Stimulated activated CD4-positive, alpha-beta T cell treated with anti-CD3 and anti-CD28 coated beads, Interleukin-1b, Interleukin-23, amount 100 ng/mL, for 1 hour (primary cell): ENCODE results near the gene GBGT1.

Experiments used
- DNase-seq, 2 donors: peaks; one replicate each; pipeline ENCODE4 v3.0.0-alpha.2; 2020; ENCODE audit warnings: low read depth in 2 of 2

The GBGT1 gene

DNA sequence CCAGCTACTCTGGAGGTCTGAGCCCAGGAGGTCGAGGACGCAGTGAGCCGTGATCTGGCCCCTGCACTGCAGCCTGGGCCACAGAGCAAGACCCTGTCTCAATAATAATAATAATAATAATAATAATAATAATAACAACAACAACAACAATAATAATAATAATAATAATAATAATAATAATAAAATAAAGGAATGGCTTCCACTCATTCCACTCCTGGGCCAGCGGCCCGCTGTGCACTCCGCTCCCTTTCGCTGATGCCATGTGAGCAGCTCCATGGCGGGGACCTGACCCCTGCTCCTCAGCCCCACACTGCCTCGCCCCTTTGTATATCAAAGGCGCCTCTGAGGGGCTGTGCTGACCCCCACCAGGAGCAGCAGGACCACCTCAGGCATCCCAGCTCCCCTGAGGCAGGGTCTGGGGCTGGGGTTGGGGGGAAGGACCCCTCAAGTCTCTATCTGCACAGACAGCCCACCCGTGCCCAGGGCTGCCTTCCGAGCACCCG is 20.0 kb downstream of the GBGT1 start:
- DNase-seq = no peak

- no peak for DNase-seq
These were observed 20.8 kb downstream of the GBGT1 start for GRCh38 chr9:133142684-133143622.

GRCh38 chr9:133141833-133142595 is 21.7 kb downstream of the GBGT1 start:
- no peak for DNase-seq

DNA sequence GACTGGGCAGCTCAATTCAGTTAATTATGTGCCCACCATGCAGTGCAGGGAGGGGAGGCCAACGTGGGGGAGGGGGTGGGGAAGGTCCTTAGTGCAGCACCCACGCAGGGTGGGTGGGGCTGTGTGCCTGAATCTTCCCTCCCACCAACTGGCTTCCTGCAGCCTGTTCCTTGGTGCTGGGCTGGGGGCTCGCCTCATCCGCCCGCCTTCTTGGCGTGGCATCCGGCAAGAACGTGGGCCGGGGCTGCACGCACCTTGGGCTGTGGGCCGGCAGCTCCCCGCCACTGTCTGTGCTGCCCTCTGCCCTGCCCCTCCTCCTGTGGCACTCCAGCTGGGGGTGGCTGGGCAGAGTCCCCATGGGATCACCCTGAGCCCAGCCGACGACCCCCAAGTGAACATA is 23.1 kb downstream of the GBGT1 start:
- no peak for DNase-seq

GRCh38 chr9:133140174-133140505 is 23.6 kb downstream of the GBGT1 start:
- no peak for DNase-seq

GRCh38 chr9:133139246-133140173 is 24.2 kb downstream of the GBGT1 start:
- no peak for DNase-seq

DNA sequence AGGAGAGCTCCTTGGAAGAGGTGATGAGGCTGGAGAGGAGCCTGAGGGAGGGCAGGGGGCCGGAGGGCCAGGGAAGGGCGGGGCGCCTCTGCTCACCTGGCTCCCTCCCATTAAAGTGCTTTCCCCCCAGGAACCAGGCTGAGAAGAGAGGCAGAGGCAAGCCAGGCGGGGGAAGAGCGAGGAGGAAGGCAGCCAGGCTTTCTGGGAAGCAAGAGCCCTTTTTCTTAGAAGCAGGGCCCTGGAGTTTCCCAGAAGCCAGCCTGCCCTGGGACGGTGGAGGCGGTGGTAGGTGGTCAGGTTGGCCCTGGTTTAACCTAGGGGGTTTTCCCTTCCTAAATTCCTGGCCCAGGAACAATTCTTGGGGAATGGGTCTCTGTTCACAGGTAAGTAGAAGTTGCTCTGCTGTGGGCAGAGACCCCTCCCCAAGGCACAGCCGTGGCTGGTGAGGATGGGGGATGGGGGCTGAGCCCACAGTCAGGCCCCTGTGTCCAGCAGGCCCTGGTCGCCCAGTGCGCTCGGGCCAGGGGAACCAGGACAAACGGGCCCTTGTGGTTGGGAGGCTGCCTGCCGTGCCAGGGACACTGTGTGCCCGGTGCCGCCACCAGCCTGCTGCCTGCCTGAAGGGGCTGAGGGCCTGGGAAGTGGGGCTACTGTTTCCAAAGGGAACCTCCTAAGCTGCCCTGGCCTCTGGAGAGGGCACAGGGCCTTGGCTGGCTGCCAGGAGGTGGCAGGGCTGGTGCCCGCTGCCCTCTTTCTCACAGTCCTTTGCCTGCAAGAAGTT is 26.1 kb downstream of the GBGT1 start:
- no peak for DNase-seq

DNA sequence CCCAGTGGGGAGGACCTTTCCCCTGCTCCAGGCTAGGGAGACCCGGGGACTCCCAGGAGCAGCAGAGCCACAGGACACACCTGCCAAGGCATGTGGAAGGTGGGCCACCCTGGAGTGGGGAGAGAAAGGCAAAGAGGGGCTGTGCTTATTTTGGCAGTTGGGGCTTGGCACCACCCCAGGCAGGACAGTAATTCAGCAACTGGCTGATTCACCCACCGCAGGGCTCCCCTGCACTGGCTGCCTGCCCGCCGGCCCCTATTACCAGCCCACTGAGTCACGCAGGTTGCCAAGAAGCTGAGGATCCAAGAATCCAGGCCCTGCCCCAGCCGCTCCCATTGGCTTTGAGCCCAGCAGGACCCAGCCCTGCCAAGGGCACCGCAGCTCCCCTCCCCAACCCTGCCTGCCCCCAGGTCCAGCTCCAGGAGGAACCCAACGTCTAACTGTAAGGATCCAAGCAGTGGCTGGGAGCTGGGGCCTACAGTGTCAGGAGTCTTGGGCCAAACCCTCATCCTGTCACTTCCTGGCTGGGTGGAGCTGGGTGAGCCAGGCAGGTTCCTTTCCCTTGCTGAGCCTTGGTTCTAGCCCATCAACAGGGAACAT is 28.5 kb downstream of the GBGT1 start:
- DNase-seq = no peak

- DNase-seq = no peak
These were observed 29.1 kb downstream of the GBGT1 start for GRCh38 chr9:133134388-133135145.

GRCh38 chr9:133133681-133134387 is 29.9 kb downstream of the GBGT1 start:
- DNase-seq = peak; percentile 41 to 78

DNA sequence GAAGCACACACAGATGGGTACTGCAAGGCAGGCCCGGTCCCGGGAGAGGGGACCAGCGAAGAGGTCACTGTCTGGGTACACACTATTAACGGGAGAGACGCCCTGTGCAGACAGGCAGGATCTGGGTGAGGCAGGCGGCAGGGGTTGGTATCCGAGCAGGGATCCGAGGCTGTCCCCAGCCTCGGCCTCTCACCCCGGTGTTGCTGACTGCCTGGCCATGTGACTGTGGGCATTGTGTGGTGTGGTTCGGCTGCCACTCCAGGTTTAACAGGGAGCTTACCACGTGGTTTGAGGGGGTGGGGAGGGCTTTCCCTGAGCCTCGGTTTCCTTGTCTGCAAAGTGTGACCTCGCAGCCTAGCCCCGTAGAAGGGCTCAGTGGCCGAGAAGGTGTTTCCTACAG is 31.5 kb downstream of the GBGT1 start:
- DNase-seq = no peak

DNA sequence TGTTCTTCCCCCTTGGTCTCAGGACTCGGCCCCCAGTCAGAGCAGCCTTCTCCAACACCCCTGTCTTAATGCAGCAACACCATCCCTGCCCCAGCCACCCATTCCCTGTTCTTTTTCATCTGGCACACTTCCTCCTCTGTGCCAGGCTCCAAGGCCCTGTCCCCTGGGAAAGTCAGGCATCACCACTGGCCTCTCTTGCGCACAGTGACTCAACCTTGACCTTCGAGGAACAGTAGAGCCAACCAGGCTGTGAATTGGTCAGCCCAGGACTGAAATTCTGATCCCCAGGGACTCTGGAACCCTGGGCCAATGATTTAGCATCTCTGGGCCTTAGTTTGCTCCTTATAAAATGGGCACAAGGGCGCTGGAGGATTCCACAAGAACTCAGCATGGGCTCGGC is 32.2 kb downstream of the GBGT1 start:
- no peak for DNase-seq

GRCh38 chr9:133130685-133131244 is 32.9 kb downstream of the GBGT1 start:
- DNase-seq = no peak

- no peak for DNase-seq
These were observed 34.5 kb downstream of the GBGT1 start for GRCh38 chr9:133129001-133129795.

DNA sequence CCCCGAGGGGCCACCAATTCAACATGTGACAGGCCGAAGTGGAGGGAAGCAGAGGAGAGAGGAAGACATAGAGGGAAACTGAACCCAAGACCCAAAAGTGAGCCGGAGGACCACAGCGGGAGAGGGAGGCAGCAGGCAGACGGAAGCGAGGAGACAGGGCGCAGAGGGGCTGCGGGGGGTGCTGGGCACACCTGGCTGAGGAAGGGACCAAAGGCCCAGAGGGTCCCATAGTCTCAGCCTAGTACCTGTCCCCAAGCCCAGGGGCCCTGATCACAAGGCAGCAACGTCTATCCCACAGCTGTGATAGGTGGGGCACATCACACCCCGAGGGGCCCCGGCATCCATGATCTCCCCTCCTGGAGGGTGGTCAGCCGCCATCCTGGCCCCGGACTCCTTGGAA is 35.6 kb downstream of the GBGT1 start:
- DNase-seq = no peak

- no peak for DNase-seq
These were observed 36.3 kb downstream of the GBGT1 start for GRCh38 chr9:133127340-133127981.

DNA sequence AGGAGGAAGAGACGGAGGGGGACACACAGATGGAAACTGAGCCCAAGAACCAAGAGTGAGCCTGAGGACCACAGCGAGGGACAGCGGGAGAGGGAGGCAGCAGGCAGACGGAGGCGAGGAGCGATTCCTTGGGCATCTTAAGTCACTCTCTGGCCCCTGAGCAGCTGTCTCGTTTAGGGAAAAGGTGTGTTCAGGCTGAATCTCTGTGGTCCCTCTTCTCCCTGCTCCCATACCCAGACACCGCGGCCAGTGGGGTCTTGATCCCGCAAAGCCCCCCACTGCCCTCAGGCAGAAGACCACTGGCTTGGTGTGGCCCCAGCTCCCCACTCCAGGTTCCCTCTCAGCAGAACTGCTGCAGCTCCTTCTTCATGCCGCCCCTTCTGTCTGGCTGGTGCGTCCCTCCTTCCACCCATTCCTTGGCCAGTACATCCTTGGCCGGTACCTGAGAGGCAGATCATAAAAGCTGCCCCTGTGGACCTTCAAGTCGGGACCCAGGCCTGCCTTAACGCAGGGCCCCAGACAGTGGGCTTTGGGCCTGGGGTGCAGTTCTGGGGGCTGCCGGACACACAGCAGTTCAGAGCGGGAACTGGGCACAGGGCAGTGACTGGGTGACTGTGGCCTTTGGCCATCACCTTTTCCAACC is 36.9 kb downstream of the GBGT1 start:
- no peak for DNase-seq
